ENCODE measurements around the gene ABCA3. TPM values are rescaled to one million over a fixed set of nuclear protein-coding genes. Genes with fewer than 3 reads are reported as not detected.
"Not testable (repeated sequence)": the region's sequence is repeated elsewhere in the genome, so short reads cannot be mapped to it uniquely, and the experiment has no call there.

Gene ABCA3
- polyA plus RNA-seq, 1 donor from 2014 or later = 30.7 TPM

DNA sequence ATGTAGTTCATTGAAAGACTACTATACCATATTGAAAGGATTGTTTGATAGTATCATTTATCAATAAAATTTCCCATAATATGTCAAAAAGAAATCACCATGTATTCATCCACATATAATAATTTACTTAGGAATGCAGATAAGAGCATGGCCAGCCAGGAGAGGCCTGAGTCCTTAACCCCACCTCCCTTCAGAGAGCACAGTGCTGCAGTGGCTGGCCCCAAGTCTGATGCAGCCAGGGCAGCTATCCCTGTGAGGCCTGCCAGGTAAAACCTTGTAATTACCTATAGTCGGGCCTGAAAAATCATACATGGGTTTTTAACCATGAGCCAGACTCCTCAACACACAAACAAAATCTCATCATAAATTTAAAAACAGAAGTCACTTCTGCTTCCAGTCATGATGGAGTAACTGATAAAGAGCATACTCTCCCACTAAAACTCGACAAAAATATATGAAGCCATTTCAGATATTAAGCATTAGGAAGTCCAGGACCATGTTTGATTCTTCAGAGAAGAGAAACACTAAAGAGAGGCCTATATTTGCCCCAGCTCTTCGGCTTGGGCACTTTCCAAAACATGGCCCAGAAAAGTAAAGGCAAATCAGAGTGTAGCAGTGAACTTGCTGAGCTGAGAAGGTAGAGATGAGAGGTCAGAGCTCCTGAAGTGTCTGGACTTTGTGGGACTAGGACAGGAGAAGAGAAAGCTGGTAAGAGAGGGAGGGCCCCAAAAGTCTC is 47.8 kb upstream of the ABCA3 start:
- Histone ChIP-seq H3K27me3 (ENCODE audit: insufficient read depth, low read depth, low read length) (no peaks in the 10 kb centered on the region), H3K9me2 (ENCODE audit: insufficient read depth, low read length) (no peaks in the 10 kb centered on the region), H3K4me3 (ENCODE audit: low read length) (no peak overlapping the region), H4K20me1 (ENCODE audit: insufficient read depth) (no peaks in the 10 kb centered on the region), H3K36me3 (ENCODE audit: insufficient read depth, low read length) (no peaks in the 10 kb centered on the region), H3K27ac (ENCODE audit: low read length) (no peak overlapping the region), H3K79me2 (replicated peaks; ENCODE audit: insufficient read depth, low read length) (no peaks in the 10 kb centered on the region), H3K9me3 (ENCODE audit: low read length) (no peaks in the 10 kb centered on the region), H3K9ac (ENCODE audit: low read length) (no peak overlapping the region), H3F3A (ENCODE audit: insufficient read depth, low read length, poor library complexity, severe bottlenecking) (no peaks in the 10 kb centered on the region), H3K4me2 (ENCODE audit: low read length) (no peak overlapping the region), H2AFZ (ENCODE audit: low read depth, low read length) (no peak overlapping the region)
- TF ChIP-seq, protein P1, sequence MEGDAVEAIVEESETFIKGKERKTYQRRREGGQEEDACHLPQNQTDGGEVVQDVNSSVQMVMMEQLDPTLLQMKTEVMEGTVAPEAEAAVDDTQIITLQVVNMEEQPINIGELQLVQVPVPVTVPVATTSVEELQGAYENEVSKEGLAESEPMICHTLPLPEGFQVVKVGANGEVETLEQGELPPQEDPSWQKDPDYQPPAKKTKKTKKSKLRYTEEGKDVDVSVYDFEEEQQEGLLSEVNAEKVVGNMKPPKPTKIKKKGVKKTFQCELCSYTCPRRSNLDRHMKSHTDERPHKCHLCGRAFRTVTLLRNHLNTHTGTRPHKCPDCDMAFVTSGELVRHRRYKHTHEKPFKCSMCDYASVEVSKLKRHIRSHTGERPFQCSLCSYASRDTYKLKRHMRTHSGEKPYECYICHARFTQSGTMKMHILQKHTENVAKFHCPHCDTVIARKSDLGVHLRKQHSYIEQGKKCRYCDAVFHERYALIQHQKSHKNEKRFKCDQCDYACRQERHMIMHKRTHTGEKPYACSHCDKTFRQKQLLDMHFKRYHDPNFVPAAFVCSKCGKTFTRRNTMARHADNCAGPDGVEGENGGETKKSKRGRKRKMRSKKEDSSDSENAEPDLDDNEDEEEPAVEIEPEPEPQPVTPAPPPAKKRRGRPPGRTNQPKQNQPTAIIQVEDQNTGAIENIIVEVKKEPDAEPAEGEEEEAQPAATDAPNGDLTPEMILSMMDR (IDR thresholded peaks at IDR 0.05; ENCODE audit: poor library complexity, severe bottlenecking) = no peak
- no peak for TF ChIP-seq TAF1 (IDR thresholded peaks at IDR 0.05; ENCODE audit: low read depth)
- no peak for TF ChIP-seq RAD21 (conservative IDR thresholded peaks at IDR 0.05)
- TF ChIP-seq, protein P2, sequence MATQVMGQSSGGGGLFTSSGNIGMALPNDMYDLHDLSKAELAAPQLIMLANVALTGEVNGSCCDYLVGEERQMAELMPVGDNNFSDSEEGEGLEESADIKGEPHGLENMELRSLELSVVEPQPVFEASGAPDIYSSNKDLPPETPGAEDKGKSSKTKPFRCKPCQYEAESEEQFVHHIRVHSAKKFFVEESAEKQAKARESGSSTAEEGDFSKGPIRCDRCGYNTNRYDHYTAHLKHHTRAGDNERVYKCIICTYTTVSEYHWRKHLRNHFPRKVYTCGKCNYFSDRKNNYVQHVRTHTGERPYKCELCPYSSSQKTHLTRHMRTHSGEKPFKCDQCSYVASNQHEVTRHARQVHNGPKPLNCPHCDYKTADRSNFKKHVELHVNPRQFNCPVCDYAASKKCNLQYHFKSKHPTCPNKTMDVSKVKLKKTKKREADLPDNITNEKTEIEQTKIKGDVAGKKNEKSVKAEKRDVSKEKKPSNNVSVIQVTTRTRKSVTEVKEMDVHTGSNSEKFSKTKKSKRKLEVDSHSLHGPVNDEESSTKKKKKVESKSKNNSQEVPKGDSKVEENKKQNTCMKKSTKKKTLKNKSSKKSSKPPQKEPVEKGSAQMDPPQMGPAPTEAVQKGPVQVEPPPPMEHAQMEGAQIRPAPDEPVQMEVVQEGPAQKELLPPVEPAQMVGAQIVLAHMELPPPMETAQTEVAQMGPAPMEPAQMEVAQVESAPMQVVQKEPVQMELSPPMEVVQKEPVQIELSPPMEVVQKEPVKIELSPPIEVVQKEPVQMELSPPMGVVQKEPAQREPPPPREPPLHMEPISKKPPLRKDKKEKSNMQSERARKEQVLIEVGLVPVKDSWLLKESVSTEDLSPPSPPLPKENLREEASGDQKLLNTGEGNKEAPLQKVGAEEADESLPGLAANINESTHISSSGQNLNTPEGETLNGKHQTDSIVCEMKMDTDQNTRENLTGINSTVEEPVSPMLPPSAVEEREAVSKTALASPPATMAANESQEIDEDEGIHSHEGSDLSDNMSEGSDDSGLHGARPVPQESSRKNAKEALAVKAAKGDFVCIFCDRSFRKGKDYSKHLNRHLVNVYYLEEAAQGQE (IDR thresholded peaks at IDR 0.05; ENCODE audit: borderline replicate concordance) = no peak
- no peak for TF ChIP-seq SMC3 (conservative IDR thresholded peaks at IDR 0.05; ENCODE audit: poor library complexity)
- no peak for TF ChIP-seq POLR2AphosphoS5 (IDR thresholded peaks at IDR 0.05)
- TF ChIP-seq MXI1 (conservative IDR thresholded peaks at IDR 0.05; ENCODE audit: poor library complexity, severe bottlenecking) = no peak
- TF ChIP-seq EP300 (conservative IDR thresholded peaks at IDR 0.05; ENCODE audit: poor library complexity, severe bottlenecking) = no peak
- no peak for TF ChIP-seq EZH2 (IDR thresholded peaks at IDR 0.05; ENCODE audit: borderline replicate concordance, insufficient read depth, low read length, poor library complexity, severe bottlenecking)

DNA sequence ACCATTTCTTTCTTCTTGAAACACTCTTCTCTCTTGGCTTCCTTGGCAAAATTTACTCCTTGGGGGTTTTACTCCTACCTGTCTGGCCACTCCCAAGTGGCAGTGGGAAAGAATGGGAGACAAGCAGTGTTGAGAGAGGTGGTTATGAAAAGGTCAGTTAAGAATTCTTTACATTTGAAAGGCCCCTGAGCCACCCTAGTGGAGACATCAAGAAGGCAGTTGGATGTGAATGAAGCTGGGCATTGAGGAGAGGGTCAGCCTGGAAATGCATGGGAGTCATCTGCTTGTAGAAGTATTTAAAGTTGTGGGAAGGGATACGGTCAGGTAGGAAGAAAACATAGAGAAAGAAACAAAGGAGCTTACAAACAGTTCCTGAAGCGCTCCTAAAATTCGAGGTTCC is 46.5 kb upstream of the ABCA3 start:
- Histone ChIP-seq H3K27ac (ENCODE audit: low read length) (no peak overlapping the region), H3K9me2 (ENCODE audit: insufficient read depth, low read length) (no peaks in the 10 kb centered on the region), H3K27me3 (ENCODE audit: insufficient read depth, low read depth, low read length) (no peaks in the 10 kb centered on the region), H3K9ac (ENCODE audit: low read length) (no peak overlapping the region), H3K36me3 (ENCODE audit: insufficient read depth, low read length) (no peaks in the 10 kb centered on the region), H3K79me2 (replicated peaks; ENCODE audit: insufficient read depth, low read length) (no peaks in the 10 kb centered on the region), H3K4me3 (ENCODE audit: low read length) (no peak overlapping the region), H3K4me2 (ENCODE audit: low read length) (no peak overlapping the region), H3K9me3 (ENCODE audit: low read length) (no peaks in the 10 kb centered on the region), H4K20me1 (ENCODE audit: insufficient read depth) (no peaks in the 10 kb centered on the region), H3F3A (ENCODE audit: insufficient read depth, low read length, poor library complexity, severe bottlenecking) (no peaks in the 10 kb centered on the region), H2AFZ (ENCODE audit: low read depth, low read length) (no peak overlapping the region)
- TF ChIP-seq RAD21 (conservative IDR thresholded peaks at IDR 0.05) (no peak), EZH2 (IDR thresholded peaks at IDR 0.05; ENCODE audit: borderline replicate concordance, insufficient read depth, low read length, poor library complexity, severe bottlenecking) (no peak), POLR2AphosphoS5 (IDR thresholded peaks at IDR 0.05) (no peak), MXI1 (conservative IDR thresholded peaks at IDR 0.05; ENCODE audit: poor library complexity, severe bottlenecking) (no peak), EP300 (conservative IDR thresholded peaks at IDR 0.05; ENCODE audit: poor library complexity, severe bottlenecking) (no peak), SMC3 (conservative IDR thresholded peaks at IDR 0.05; ENCODE audit: poor library complexity) (no peak), TAF1 (IDR thresholded peaks at IDR 0.05; ENCODE audit: low read depth) (no peak)
- TF ChIP-seq, protein P1 (IDR thresholded peaks at IDR 0.05; ENCODE audit: poor library complexity, severe bottlenecking) = no peak
- TF ChIP-seq, protein P2 (IDR thresholded peaks at IDR 0.05; ENCODE audit: borderline replicate concordance) = no peak

DNA sequence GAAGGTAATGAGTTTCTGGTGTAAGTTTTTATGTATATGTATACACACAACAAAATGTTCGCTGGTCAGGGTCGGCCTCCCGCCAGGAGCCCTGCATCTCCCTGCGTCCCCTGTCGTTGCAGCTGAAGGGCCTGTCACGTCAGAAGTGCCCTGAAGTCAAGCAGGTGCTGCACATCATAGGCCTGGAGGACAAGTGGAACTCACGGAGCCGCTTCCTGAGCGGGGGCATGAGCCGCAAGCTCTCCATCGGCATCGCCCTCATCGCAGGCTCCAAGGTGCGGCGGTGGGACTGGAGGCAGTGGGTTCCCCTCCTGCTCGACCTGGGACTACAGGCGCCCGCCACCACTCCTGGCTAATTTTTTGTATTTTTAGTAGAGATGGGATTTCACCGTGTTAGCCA is 45.5 kb upstream of the ABCA3 start:
- not testable (repeated sequence) for H3K9ac ChIP-seq (ENCODE audit: low read length); H3K36me3 ChIP-seq (ENCODE audit: insufficient read depth, low read length); H3K79me2 ChIP-seq (replicated peaks; ENCODE audit: insufficient read depth, low read length); H3K27me3 ChIP-seq (ENCODE audit: insufficient read depth, low read depth, low read length); H3K27ac ChIP-seq (ENCODE audit: low read length); H3K4me2 ChIP-seq (ENCODE audit: low read length); H4K20me1 ChIP-seq (ENCODE audit: insufficient read depth); H3K9me2 ChIP-seq (ENCODE audit: insufficient read depth, low read length); H3F3A ChIP-seq (ENCODE audit: insufficient read depth, low read length, poor library complexity, severe bottlenecking); H3K4me3 ChIP-seq (ENCODE audit: low read length); H3K9me3 ChIP-seq (ENCODE audit: low read length); H2AFZ ChIP-seq (ENCODE audit: low read depth, low read length)
